Iris pigment epithelial cell (primary cell): ENCODE measurements around the gene CUBN.

Experiments used
- DNase-seq: peaks from one replicate; pipeline ENCODE4 v3.0.0-alpha.2; 2011; ENCODE audit warnings: low read depth

The CUBN gene

DNA sequence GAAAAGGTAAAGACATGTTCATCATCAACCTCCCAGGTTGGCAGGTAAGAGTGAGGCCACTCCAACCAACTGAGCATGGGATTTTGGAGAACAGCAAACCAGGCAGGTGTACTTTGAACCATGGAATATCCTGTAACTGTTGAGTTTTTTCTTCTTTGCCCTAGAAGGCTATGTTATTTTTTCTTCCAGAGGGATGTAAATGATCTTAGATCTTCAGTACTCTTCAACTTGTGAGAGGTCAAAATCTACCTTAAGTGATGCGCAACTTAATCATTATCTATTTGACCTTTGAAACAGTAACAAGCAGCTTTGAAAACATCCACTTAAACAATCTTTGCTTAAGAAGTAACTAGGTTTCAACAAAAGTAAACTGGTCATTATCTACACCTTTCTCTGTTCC, at the start of gene CUBN:
TSS of gene CUBN (minus strand) at position 71 of the 400 bp plus-strand sequence. CDS start at position 25, 46 bp downstream.
- DNase-seq, result no peak

DNA sequence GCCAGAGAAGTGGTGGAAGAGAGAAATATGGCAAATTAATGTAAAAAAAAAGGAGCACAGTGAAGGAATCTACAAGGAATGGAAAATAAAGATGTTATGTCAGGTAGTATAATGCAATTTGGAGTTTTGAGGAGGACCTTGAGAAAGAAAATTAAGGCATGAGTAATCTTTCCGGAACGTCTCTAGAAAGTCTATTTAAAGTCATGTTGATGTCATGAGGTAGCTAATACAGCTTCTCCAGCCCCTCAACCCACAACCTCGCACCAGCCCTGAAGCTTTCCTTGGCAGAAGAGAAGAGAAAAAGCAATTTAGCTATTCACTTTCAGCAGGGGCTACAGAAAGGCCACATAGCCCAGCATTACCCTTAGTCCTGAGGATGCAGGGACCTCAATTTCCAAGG, 49.4 kb upstream of the CUBN start:
- peak; percentile 66 for DNase-seq

DNA sequence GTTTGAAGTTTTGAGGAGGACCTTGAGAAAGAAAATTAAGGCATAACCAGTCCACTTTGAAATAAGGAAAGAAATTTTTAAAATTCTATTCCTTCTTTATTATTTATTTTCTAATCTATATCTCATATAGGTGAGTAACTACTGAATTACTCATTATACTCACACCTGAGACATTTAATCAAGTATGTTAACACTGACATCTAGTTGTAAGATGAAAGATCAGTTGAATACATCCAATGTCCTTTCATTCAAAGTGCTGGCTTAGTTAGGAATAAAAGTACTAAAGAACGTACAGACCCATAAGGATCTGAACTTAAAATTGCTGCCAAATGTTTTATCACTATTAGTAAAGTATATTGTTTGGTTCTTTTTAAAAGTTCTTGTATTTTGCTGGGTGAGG, 48.4 kb upstream of the CUBN start:
- no peak for DNase-seq

DNA sequence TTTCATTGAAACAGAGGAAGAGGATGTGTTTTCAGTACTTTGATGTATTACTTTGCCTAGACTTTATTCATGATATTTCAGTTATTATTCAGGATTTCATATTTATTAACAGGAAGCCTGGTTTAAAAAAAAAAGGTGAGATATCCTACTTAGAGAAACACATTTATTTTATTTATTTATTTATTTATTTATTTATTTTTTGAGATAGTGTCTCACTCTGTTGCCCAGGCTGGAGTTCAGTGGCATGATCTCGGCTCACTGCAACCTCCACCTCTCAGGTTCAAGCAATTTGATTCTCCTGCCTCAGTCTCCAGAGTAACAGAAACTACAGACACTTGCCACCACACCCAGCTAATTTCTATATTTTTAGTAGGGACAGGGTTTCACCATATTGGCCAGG, 47.4 kb upstream of the CUBN start:
- no peak for DNase-seq

DNA sequence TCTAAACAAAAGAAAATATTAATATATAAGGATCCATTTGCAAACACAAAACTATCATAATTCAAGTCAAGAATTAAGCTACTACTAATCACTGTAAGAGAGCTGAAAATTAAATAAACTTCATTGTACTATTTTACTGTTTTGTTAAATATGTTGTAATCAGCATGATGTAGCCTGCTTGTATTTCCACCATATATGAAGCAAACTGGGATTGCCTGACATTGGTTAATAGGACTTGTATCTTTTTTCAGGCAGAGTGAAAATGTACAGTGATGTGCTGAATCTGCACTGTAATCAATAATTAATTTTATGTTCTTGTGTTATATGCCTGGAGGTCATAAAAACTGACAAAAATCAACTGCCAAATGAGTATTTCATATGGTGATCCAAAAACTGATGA, 46.5 kb upstream of the CUBN start:
- DNase-seq, result no peak

DNA sequence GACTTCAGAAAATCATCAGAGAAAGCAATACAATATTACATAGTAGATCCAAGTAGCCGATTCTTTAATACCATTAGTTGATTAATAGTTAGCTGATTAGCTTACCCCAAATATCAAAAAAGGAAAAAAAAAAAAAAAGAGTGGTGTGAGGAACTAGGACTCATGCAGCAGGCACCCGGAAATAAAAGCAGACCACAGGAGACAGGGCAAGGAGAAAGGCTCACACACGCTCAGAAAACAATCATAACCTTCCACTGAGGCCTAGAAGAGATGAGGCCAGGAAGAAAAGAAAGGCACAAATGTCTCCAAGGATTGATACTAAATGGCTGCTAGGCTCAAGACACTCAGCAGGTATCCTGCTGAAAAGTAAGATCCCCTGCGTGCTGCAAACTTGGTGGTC, 45.9 kb upstream of the CUBN start:
- peak; percentile 45 for DNase-seq

DNA sequence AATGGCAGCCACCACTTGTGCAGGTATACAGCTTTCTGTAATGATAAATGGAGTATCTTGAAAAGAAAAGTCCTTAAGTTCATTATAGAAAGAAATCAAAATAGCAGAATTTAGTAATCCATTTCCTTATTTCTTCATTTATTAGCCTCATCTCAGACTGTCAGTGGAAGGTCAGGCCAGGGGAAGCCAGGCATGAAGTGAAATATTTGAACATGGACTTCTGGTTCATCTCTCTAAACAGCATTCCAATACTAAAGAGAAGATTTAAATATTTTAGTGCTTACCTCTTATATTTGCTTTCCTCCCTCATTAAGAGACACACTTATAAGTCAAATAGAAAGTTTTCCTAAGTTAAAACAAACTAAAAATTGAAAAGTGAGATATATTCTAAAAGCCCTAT, 45.0 kb upstream of the CUBN start:
- DNase-seq, result peak; percentile 59

DNA sequence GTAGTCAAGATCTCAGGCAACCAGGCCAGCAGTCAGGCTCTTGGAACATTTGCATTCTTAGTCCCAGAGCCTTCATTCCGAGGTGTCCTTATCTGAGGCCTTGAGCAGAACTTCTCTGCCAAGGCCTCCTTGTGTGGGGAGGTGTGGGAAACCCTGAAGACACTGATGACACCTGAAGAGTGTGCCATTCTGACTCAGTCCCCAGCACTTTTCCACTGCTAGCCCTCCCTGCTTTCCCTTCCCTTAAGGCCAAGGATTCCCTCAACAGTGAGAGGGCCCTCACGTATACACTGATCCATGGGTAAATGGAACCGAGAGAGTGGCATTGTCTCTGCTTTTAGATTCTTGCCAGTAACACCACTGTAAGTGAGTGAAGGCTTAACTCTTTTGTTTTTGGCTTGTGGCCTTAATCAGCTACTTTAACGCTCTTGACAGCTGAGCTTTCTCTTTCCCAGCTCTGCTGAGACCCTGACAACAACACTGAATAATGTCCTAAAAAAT, 41.6 kb upstream of the CUBN start:
- DNase-seq, result no peak

DNA sequence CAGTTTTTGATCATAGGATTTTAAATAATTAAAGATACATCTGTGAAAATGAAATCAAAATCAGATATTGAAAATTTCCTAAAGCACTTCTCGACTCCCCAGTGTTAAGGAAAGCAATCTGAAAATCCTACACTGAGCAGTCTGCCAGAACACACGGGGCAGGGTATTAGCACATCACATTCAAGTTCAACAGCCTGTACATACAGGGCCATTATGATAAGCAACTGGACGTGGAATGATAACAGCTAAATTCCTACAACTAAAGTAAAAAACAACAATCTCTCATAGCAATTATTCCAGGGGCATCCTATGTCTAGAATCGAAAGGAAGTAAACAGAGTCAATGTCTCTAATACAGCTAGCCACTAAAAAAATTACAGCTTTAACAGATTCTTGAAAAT, 40.2 kb upstream of the CUBN start:
- DNase-seq, result peak; percentile 24

DNA sequence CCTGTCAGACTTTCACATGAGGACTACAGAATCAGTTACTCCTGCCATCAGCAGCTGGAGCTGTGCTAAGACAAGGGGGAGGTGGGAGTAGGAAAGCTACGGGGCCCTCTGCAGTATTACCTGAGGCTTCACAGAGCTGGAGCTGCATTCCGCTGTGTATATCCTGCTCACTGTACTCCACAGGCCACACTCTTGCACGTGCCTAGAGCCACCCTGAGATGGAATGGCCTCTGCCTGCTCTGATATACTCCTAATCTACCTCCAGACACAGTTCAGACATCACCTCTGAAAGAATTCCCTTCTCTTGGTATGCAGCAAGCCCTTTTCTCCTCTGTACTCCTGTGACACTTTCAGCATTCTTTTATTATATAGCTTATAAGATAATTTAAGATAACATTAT, 37.1 kb upstream of the CUBN start:
- DNase-seq, result no peak

DNA sequence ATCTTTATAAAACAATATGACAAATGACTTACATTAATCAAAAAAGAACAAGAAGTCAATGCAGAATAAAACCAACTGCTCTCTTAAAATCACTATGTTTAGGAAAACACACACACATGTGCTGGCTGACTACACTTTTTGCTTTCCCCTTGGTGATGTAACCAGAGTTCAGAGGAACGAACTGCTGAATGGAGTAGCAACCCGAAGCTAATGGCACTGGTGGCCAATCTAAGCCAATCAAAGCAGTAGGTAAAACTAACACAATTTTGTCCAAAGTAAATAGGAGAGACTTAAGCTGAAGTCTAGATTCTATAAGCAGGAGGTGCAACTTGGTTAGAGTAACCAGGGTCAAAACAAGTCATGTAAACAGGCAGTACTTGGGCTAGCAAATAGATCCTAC, 33.2 kb upstream of the CUBN start:
- DNase-seq, result peak; percentile 22

DNA sequence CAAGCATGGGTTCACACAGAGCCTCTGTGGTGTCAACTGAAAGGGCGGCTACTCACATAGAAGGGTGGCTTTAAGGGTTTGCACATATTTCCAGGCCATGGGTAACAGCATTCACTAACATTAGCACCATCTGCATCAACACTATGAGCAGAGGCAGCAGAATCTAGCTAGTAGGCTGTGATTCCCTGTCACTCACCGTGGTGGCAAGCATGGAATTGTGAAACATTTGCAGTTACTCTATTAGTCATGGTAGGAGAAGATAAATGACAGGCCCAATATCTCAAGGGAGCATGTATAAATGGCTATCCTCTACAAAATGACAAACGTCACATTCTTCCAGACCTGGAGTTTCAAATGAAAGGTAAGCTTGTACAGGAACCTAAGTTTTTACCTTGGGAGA, 32.2 kb upstream of the CUBN start:
- no peak for DNase-seq

DNA sequence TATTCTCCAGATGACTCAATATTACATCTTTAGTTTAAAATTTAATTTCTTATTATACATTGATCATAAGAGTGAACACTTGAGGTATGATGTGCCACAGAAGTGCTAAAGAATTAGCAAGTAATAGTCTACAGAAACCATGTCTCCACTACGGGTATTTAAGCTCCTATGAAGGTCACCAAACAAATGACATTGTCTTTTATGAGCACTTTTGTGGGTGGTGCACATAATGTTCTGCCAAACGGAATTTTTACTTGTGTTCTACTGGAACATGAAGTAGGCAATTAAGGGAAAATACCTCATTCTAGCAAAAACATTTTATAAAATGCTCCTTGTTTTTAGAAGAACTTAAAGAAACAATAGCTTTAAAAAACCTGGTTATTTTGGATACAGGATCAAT, 27.4 kb upstream of the CUBN start:
- DNase-seq, result no peak

DNA sequence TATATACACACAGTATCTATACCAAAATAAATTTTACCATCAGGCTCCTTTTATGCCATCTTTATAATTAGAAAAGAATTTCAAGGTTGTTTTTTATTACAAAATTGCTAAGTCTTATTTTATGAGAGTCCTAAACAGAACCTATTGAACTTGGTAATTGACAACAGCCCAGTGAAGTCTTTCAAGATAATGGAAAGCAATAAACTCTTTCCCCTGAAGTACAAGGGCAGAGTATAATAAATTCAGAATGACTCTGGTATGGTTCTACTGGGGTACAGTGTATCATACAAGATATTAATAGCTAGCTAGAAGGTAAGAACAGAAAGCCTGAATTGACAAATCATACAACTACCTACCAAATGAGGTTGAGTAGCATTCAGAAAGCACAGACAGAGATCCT, 26.2 kb upstream of the CUBN start:
- DNase-seq, result no peak

DNA sequence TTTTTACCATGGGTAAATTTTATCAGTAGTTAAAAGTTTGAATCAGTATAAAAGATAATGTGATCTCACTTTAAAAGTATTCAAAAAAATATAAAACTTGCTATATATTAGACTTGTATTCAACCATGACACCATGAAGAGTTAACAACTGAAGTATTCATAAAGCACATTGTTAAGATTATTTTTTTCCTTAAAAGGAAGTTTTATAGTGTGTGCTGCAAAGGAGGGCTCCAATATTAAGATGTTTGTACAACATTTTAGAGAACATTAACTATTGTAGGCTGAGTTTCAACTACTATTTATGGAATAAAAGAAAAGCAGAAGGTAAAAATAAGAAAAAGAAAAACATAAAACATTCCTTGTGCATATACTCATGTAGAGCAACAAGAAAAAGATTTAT, 24.5 kb upstream of the CUBN start:
- no peak for DNase-seq

DNA sequence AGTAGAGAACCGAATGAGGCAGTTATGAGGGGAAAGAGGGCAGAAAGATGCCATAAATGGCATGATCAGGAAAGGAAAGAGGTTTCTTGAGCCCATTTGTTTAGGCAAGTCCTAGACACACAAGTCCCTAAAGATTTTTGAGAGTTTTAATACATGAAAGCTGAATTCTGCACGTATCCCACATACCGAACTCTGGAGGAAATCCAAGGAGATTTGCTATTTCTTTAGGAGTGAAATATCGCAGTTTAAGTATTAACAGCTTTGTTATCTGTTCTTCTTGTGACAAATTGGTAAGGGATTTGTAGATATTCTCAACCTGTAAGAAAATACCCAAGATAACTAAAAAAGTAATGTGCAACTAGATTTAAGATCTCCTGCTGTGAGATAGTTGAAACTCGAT, 23.7 kb upstream of the CUBN start:
- no peak for DNase-seq

DNA sequence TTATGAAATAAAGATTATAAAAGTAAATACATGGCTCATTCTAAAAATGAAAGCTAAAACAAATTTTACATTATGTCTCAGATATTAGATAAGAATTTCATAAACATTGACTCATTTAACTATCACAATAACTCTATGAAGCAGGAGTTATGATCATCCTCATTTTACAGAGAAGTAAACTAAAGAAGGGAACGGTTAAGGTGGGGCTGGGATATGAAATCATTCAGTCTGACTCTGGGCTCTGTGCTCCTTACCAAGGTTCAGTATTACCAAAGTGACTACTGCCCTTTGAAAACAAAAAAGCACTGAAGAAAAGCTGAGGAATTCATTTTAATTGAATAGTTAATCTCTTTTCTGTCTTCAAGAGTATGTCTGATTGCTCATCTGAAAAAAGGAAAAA, 22.1 kb upstream of the CUBN start:
- no peak for DNase-seq

DNA sequence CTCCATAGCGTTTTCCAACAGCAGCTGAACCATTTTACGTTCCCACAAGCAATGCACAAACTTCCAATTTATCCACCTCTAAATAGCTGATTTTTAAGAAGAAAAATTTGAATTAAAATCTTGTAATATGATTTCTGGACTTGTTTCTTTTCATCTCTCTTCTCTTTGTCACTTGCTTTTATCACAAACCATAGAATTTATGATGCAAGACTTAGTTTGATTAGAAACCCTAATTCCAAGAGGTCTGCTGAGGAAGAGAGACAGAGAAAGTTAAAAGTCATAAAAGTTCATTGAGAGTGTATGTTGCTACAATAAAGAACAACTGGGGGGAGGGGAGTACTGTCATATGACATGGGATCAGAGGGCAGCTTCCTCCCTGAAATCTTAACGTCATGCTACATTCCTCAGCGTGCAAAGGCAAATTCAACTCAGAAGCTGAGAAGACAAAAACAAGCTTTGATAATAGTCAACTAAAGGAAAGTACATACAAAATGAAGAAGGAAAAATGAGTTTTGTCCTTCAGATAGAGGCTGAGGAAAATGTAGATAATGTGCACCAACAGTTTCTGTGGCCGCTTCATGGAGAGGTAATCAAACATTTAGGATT, 18.4 kb upstream of the CUBN start:
- DNase-seq, result peak; percentile 83

DNA sequence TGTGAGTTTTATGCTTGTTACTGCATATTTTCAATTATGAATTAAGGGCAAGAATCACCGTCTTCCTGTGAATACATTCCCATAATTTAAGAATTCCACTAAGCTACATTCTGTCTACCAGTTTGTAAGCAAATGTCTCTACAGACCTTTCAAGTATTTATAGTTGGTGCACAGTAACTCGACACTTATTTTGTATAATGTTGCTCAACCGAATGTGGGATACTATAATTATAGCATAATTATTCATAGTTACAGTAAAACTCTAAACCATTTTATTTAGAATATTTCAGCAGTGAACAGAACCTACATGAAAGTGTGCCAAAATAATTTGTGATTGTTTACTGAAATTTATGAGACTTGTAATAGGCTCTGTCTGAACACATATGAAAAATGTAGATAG, 17.3 kb upstream of the CUBN start:
- DNase-seq, result peak; percentile 16

DNA sequence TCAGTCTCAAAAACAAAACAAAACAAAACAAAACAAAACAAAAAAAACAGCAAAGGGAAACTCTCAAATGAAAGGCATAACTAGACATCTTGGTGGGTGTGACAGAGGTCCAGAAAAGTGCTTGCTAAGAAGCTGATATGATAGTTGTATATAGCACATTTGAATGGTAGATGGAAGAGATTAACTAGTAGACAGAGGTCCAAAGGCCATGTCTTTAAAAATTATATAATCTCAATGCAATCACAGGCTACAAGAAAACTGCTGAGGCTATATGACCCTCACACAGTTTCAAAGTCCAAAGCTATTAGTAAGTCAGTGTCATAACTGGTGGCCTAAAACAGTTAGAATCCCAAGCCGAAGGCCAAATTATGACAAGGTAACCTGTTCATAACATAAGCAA, 15.6 kb upstream of the CUBN start:
- DNase-seq, result no peak

DNA sequence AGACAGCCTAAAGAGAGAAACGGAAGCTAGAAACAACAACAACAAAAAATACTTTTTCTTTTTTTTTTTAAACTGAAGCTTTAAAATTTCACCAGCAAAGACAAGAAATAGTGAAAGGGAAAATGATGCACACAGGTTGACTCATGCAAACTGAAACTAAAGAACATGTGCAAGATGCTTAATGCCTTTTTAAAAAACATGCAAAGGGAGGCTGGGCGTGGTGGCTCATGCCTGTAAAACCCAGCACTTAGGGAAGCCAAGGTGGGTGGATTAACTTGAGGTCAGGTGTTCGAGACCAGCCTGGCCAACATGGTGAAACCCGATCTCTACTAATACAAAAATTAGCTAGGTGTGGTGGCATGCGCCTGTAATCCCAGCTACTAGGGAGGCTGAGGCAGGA, 15.1 kb upstream of the CUBN start:
- DNase-seq, result peak; percentile 27

DNA sequence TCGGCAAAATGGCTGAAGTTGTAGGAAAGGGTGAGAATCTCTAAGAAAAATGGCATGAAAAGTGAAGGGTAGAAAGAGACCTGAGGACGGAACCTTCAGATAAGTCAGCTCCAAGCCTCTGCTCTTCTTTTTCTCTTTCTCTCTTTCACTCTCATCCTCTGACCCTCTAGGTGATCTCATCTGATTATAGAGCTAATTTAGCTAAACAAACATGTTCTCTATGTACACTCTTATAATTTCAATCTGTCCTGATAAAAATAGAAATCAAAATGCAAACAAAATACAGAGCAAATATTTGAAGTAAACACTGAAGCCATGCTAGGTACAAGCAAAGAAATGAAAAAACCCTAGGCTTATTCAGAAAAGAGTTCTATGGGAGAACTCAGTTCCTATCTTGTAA, 14.4 kb upstream of the CUBN start:
- no peak for DNase-seq

DNA sequence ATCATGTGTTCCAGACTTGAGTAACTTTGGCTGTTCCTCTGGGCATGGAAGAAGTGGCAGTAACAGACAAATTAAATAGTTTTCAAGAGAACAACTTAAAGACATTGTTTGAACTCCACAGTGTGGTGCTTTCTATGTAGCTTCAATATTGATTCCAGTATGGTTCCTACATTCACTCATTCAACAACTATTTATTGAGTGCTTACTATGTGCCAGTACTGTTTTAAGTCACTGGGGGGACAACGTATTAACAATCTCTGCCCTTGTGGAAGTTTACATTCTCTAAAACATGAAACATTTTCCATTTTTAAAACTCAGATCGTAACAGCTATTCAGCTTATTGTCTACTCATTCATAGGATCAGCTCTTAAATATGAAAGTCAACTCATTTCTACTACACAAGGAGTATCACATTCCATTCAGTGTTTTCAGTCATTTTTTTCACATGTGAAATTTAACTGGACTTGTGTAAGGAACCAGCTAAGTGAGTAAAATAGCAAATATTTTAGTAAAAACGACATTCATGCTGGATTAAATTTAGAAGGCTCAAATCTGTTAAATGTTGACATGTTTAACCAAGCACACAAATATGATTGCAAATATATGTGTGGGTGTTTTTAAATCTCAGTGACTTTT, 13.6 kb upstream of the CUBN start:
- DNase-seq, result no peak
